Left ventricle myocardium inferior (tissue), 1 donor: ENCODE results near the gene BTBD7. TPM values are rescaled to one million over a fixed set of nuclear protein-coding genes. Genes with fewer than 3 reads are reported as not detected.

Experiments used
- DNase-seq: peaks from one replicate; pipeline ENCODE4 v3.0.0-alpha.2; 2020
- H3K27ac ChIP-seq: fragments of 200-600 bp; replicated peaks from 2 replicates; pipeline ENCODE4 v1.8.0; 2021
- H3K27me3 ChIP-seq: fragments of 200-600 bp; 2 replicates; pipeline ENCODE4 v1.8.0; 2021; ENCODE audit warnings: low read depth
- H3K36me3 ChIP-seq: fragments of 200-600 bp; 2 replicates; pipeline ENCODE4 v1.8.0; 2021
- H3K4me1 ChIP-seq: fragments of 200-600 bp; 2 replicates; pipeline ENCODE4 v1.8.0; 2021
- H3K4me3 ChIP-seq: fragments of 200-600 bp; 2 replicates; pipeline ENCODE4 v1.8.0; 2021; ENCODE audit warnings: mild to moderate bottlenecking, moderate library complexity
- H3K9me3 ChIP-seq: fragments of 200-600 bp; replicated peaks from 2 replicates; pipeline ENCODE4 v1.8.0; 2021
- CTCF ChIP-seq: fragments of 200-600 bp; IDR thresholded peaks from 2 replicates; pipeline ENCODE4 v1.8.0; 2021; ENCODE audit warnings: antibody characterized with exemption, mild to moderate bottlenecking, borderline replicate concordance
- intact Hi-C: fragments of 100-400 bp; cut with micrococcal nuclease; formaldehyde crosslinking; loops from one replicate; pipeline ENCODE4 v1.11.0; 2022
- total RNA-seq: library from RNA; stranded (reverse); fragmentation: NEBNext Ultra II Directional; extraction: Animal tissue kit (Norgen Biotek cat#: 25700); gene quantifications from one replicate; pipeline ENCODE4 v1.2.1, GENCODE V29; 2021
- donor health status: DM: no; HTN: yes; CAD: no; lungs with severe emphysema.

BTBD7 gene
- total RNA-seq, 1 donor from 2014 or later = 20.2 TPM

GRCh38 chr14:93316716-93317115 is 16.1 kb downstream of the BTBD7 start:
- DNase-seq = no peak
- Histone ChIP-seq H3K4me3 (no peak overlapping the region), H3K4me1 (peaks cover 64% of the 10 kb centered on the region), H3K36me3 (no peaks in the 10 kb centered on the region), H3K27me3 (no peaks in the 10 kb centered on the region), H3K9me3 (no peaks in the 10 kb centered on the region), H3K27ac (no peak overlapping the region)
- no peak for TF ChIP-seq CTCF
- intact Hi-C loops = no loop called here

- intact Hi-C loops = no loop called here
- no peak overlapping the region for H3K27ac ChIP-seq
- H3K27me3 ChIP-seq = no peaks in the 10 kb centered on the region
- DNase-seq = no peak
- H3K36me3 ChIP-seq = no peaks in the 10 kb centered on the region
- H3K4me3 ChIP-seq = no peak overlapping the region
- peaks cover 67% of the 10 kb centered on the region for H3K4me1 ChIP-seq
- no peak for TF ChIP-seq CTCF
- no peaks in the 10 kb centered on the region for H3K9me3 ChIP-seq
Observed at GRCh38 chr14:93315575-93315974, 17.3 kb downstream of the BTBD7 start.

GRCh38 chr14:93311082-93311481 is 21.8 kb downstream of the BTBD7 start:
- Histone ChIP-seq H3K36me3 (no peaks in the 10 kb centered on the region), H3K4me1 (peaks cover 55% of the 10 kb centered on the region), H3K9me3 (no peaks in the 10 kb centered on the region), H3K4me3 (no peak overlapping the region), H3K27ac (no peak overlapping the region), H3K27me3 (no peaks in the 10 kb centered on the region)
- no peak for DNase-seq
- intact Hi-C loops = no loop called here
- no peak for TF ChIP-seq CTCF

DNA sequence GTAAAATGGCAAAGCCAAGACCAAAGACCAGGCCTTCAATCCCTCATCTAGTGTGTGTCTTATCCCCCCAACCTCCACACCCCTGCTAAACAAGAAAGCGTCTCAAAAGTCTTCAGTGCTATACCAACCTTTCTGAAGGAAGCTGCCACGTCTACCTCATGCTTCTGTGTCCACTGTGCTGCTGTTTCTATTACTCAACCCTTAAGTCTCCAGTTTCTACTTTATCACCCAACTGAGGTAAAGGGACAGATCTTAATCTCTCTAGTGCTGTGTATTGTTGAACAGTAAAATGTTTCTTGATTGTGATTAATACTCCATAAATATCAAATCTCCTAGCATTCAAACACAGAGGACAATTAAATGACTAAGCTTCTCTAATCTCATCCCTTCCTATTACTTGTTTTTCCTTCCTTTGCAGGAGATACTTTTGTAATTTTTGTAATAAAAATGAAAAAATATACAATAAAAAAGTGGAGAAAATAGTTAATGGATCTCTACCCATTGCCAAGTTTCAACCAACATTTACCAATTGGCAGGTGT is 23.3 kb downstream of the BTBD7 start:
- Histone ChIP-seq H3K9me3 (no peaks in the 10 kb centered on the region), H3K27me3 (no peaks in the 10 kb centered on the region), H3K36me3 (no peaks in the 10 kb centered on the region), H3K4me3 (no peak overlapping the region), H3K27ac (no peak overlapping the region), H3K4me1 (peaks cover 71% of the 10 kb centered on the region)
- no peak for TF ChIP-seq CTCF
- intact Hi-C loops = no loop called here
- DNase-seq = no peak

GRCh38 chr14:93308686-93309345 is 24.0 kb downstream of the BTBD7 start:
- peaks cover 78% of the 10 kb centered on the region for H3K4me1 ChIP-seq

More at GRCh38 chr14:93308686-93309345, 24.0 kb downstream of the BTBD7 start:
- intact Hi-C loops = no loop called here
- H3K27me3 ChIP-seq = no peaks in the 10 kb centered on the region
- H3K27ac ChIP-seq = no peak overlapping the region
- no peaks in the 10 kb centered on the region for H3K36me3 ChIP-seq
- no peaks in the 10 kb centered on the region for H3K9me3 ChIP-seq
- no peak overlapping the region for H3K4me3 ChIP-seq
- no peak for DNase-seq
- TF ChIP-seq CTCF = no peak
